Activated T-helper 9 cell treated with anti-CD3 and anti-CD28 coated beads, Interleukin-2, amount 50 U/mL, for 16 hours (primary cell): ENCODE results near the gene PSMG3.
"Not testable (repeated sequence)": the region's sequence is repeated elsewhere in the genome, so short reads cannot be mapped to it uniquely, and the experiment has no call there.

Experiments
- DNase-seq: peaks from one replicate; pipeline ENCODE4 v3.0.0-alpha.2; 2020; ENCODE audit warnings: low read depth

PSMG3 gene

DNA sequence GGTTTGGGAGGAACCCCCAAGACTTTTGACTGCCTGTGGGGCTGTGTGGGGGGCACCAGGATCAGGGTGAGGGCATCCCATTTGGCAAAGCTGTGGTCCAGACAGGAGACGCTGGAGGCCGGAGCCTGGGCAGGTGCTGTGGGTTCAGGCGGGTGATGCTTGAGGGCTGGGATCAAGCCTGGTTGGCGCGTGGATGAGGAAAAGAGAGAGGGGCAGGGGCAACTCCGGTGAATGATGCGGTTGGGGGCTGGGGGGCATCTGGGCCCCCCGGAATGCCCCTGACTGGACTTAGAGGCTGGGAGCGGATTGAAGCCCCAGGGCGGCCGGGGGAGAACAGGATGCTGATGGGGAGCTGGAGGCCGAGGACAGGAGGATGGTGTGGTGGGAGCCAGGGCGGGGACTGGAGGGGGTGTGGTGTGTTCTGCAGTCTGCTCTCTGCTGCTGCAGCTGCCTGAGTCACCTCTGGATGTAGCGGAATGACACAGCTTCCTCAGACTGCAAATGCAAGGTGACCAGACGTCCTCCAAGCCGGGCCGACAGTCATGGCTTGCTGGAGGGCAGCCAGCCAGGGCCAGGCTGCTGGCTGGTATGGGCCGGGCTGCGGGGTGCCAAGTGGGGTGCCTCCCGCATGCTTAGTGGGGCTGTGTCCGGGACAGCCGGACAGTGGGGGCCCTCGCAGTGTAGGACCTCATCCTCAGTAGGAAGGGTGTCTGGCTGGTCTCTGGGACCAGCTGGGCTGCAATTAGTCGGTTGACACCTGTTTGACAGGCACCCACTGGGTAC is 36.1 kb downstream of the PSMG3 start:
- no peak for DNase-seq

- DNase-seq, result no peak
Measured at GRCh38 chr7:1533255-1533546, 36.6 kb downstream of the PSMG3 start.

DNA sequence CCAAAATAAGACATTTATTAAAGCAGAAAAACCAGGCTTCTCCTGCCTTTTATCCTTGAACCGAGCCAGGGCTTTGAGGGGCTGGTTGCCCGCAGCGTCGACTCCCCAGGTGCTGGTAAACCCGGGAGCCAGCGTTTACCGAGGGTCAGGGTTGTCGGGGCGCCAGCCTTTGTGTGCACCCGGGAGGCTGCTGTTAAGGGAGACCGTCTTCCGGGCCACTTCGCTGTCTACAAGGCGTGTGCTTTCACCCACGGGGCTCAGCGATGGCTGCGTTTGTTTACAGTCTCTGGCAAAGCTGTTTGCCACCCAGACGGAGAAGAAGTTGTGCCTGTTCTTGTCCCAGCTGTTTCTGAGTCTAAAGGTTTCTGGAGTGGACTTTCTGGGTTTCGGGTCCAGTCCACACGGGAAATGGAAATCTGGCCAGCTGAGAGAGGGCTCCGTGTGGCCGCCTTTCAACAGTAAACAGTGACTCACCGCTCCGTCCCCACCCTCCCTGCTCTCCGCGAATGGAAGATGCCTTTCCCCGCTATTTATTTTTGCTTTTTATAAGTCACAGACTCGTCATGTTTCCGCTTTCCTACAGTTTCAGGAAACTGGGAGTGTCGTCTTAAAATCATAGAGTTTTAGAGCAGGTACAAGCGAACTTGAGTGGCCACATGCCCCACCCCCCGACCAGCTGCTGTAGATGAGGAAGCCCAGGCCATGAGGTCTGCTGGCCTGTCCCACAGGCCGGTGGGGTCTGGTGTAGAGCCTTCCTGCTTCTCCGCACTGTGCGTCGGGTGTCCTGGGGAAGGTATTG is 37.2 kb downstream of the PSMG3 start:
- DNase-seq, result peak; percentile 50

DNA sequence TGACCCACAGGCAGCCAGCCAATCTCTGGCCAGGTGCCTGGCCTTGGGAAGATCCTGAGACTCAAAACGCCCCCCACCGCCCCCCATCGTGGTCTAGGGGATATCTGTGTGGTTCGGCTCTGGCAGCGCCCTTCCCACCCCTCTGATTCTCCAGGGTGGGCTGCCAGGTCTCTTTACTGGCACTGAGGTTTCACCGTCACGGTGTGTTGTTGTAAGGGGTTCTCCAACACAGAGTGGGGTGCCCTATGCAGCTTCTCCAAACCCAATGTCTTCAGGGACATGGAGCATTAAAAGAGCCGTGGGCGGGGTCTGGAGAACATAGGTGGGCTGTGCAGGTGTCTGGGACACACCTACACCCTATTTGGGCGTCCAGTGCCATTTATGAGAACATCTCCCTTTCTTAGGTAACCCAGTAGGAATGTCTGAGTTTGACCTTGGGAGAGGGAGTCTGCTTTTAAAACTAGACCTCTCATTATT is 37.8 kb downstream of the PSMG3 start:
- no peak for DNase-seq

DNA sequence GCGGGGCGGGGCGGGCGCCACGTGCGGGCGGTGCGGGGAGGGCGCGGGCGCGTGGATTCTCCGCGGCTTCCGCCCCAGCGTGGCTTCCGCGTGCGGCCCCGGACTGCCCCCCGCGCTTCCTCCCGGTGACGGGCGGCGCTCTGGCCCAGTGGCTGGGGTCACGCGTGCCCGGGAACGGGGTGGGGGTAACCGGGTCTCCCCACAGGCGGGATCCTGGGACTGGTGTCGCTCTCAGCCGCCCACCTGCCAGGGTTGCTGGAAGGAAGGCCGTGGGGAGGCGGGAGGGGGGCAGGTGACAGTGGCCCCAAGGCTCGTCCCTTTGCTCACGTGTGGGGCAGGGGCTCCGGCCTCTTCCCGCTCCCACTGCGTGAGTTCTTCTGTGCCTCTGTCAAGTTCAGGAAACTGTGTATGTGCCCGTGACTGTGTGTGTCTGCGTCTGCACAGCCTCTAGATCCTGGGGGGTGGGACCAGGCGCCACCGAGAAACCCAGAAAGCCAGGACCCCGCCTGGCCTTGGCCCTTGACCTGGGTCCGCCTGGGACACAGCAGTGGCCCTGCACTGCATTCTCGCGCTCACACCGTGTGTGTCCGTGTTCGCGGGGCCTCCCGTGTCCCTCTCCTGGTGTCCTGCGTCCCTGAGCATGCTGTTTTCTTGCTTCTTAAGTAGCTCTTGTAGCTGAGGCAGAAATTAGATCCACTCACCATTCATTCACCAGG is 38.4 kb downstream of the PSMG3 start:
- peak; percentile 34 for DNase-seq

GRCh38 chr7:1530946-1531262 is 38.9 kb downstream of the PSMG3 start:
- no peak for DNase-seq

GRCh38 chr7:1529383-1530116 is 40.3 kb downstream of the PSMG3 start:
- DNase-seq, result no peak

GRCh38 chr7:1526271-1526754 is 43.5 kb downstream of the PSMG3 start:
- DNase-seq, result no peak

DNA sequence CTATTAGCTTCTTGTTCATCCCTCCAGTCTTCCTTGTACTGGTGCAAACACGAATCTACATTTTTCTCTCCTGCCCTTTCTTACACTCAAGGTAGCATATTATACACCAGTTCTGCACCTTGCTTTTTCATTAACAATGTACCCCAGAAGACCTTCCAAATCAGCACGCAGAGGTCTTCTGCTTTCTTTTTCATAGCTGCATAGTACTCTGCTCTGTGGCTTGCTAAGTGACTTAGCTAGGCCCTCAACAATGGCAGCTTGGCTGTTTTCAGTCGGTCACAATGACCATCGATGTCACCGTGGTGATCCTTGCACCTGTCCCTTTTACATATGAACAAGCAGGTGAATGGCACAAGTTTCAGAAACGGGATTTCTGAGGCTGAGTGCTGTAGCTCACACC is 44.4 kb downstream of the PSMG3 start:
- DNase-seq, result no peak

GRCh38 chr7:1523844-1524243 is 46.0 kb downstream of the PSMG3 start:
- no peak for DNase-seq

DNA sequence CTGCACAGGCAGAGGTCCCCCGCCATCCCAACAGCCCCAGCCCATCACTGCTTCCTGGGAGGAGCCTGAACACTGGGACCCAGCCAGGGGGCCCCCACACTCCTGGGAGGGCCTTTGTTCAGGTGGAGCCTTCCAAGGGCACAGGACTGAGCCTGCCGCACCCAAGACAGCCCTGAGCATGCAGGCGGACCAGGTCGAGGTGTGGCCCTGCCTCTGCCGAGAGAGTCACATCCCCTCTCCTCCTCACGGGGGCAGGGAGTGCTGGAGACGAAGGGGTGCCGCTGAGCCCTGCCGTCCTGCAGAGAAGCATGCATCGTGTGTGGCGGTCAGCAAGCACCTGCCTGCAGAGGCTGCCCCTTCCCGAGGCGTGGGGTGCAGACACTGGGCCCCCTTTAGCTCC is 46.6 kb downstream of the PSMG3 start:
- no peak for DNase-seq

DNA sequence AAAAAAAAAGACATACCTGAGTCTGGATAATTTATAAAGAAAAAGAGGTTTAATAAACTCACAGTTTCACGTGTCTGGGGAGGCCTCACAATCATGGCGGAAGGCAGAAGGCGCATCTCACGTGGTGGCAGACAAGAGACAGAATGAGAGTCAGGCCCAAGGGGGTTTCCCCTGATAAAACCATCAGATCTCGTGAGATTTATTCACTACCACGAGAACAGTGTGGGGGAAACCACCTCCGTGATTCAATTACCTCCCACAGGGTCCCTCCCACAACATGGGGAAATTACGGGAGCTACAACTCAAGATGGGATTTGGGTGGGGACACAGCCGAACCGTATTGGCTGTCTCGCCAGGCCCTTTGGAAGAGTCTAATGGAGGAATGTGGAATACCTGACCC is 48.4 kb downstream of the PSMG3 start:
- no peak for DNase-seq

GRCh38 chr7:1520539-1521234 is 49.1 kb downstream of the PSMG3 start:
- DNase-seq, result no peak

DNA sequence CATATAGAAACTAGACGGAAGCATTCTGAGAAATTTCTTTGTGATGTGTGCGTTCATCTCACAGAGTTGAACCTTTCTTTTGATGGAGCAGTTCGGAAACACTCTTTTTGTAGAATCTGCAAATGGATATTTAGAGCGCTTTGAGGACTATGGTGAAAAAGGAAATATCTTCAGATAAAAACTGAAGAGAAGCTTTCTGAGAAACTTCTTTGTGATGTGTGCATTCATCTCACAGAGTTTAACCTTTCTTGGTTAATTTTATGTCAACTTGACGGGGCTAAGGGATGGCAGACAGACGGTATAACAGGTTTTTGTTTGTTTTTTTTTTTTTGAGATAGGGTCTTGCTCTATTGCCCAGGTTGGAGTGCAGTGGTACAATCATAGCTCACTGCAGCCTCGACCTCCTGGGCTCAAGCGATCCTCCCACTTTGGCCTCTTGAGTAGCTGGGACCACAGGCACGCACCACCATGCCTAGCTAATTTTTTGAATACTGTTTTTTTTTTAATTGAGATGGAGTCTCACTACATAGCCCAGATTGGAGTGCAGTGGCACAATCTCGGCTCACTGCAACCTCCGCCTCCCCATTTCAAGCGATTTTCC is 50.4 kb downstream of the PSMG3 start:
- DNase-seq, result not testable (repeated sequence)
